HCT116 (cell line): ENCODE measurements around the gene GOLGA2. TPM values are rescaled to one million over a fixed set of nuclear protein-coding genes. Genes with fewer than 3 reads are reported as not detected.

Experiments used
- ATAC-seq: fragments of 200-7000 bp; cut with Tn5 transposase; 2 replicates; pipeline ENCODE4 v1.9.1; 2020; ENCODE audit warnings: mild to moderate bottlenecking, moderate library complexity
- BruUV-seq: library from RNA; stranded (reverse); fragments of 400-500 nt; replicated peaks from 2 replicates; lab custom pipeline; 2021; lab: Mats Ljungman, UMichigan
- CTCF ChIA-PET: fragments of 300-600 bp; sonication (Branson Sonifier 250); formaldehyde crosslinking; loops from one replicate; lab custom pipeline; 2021; ENCODE audit warnings: antibody characterized with exemption; lab: Charles Lee
- POLR2A ChIA-PET: fragments of 300-600, 350-600 bp; sonication (Branson Sonifier 250); formaldehyde crosslinking; loops from one replicate; lab custom pipeline; 2021; ENCODE audit warnings: antibody characterized with exemption; lab: Charles Lee
- RAD21 ChIA-PET, 2 experiments: fragments of 300-600 bp; sonication (Branson Sonifier 250); formaldehyde crosslinking; loops; one replicate each; lab custom pipeline; 2023; ENCODE audit warnings: low total read pairs in 2 of 2; ENCODE audit not compliant: uncharacterized antibody in 2 of 2, unreplicated experiment in 2 of 2, low non-redundant PET in 1 of 2; lab: Charles Lee
- DNase-seq: peaks from one replicate; pipeline ENCODE4 v3.0.0-alpha.2; 2010; ENCODE audit warnings: low read depth, low spot score
- H2AFZ ChIP-seq: fragments of 200-600 bp; shearing (Covaris generic), sonication (generic); 2 replicates; pipeline ENCODE4 v1.6.1; 2017; ENCODE audit warnings: low read depth, mixed run types, mixed read lengths, antibody characterized with exemption, low read length; ENCODE audit not compliant: poor library complexity, severe bottlenecking
- H3K27ac ChIP-seq: 2 replicates; pipeline ENCODE4 v1.5.1; 2012; ENCODE audit warnings: low read depth, low read length
- H3K27me3 ChIP-seq: fragments of 200-600 bp; sonication (generic); 2 replicates; pipeline ENCODE4 v1.6.1; 2016; ENCODE audit warnings: mixed run types, low read length, mixed read lengths; ENCODE audit not compliant: insufficient read depth
- H3K36me3 ChIP-seq, 2 experiments: fragments of 200-500 bp in 1 of 2; fragments of 200-600 bp in 1 of 2; sonication (Bioruptor generic) in 1 of 2; sonication (generic) in 1 of 2; 2 replicates each; pipeline versions ENCODE4 v1.5.1 to v1.6.1; 2014 to 2016; ENCODE audit warnings: low read length in 2 of 2, inconsistent platforms in 1 of 2, mixed read lengths in 1 of 2, mixed run types in 1 of 2; ENCODE audit not compliant: insufficient read depth in 2 of 2, control insufficient read depth in 1 of 2
- H3K4me1 ChIP-seq, 2 experiments: fragments of 200-600 bp in 1 of 2; sonication (generic) in 1 of 2; 2 replicates each; pipeline versions ENCODE4 v1.5.1 to v1.6.1; 2012 to 2017; ENCODE audit warnings: low read length in 2 of 2, inconsistent platforms in 1 of 2, mild to moderate bottlenecking in 1 of 2, mixed read lengths in 1 of 2, mixed run types in 1 of 2, moderate library complexity in 1 of 2; ENCODE audit not compliant: insufficient read depth in 2 of 2, control insufficient read depth in 1 of 2
- H3K4me2 ChIP-seq: fragments of 200-600 bp; sonication (generic); 2 replicates; pipeline ENCODE4 v1.6.1; 2017; ENCODE audit warnings: mixed run types, low read length, mixed read lengths
- H3K4me3 ChIP-seq, 2 experiments: fragments of 200-600 bp in 1 of 2; sonication (generic) in 1 of 2; replicated peaks in 1 of 2; 2 replicates each; pipeline ENCODE4 v1.5.1; 2011 to 2016; ENCODE audit warnings: low read length in 2 of 2, control low read depth in 1 of 2, low read depth in 1 of 2, mild to moderate bottlenecking in 1 of 2, mixed read lengths in 1 of 2, mixed run types in 1 of 2
- H3K79me2 ChIP-seq: fragments of 200-600 bp; sonication (generic); 2 replicates; pipeline ENCODE4 v1.6.1; 2017; ENCODE audit warnings: mild to moderate bottlenecking, mixed run types, low read length, moderate library complexity, mixed read lengths; ENCODE audit not compliant: insufficient read depth
- H3K9ac ChIP-seq: fragments of 200-600 bp; sonication (generic); 2 replicates; pipeline ENCODE4 v1.6.1; 2016; ENCODE audit warnings: low read length, mixed read lengths
- H3K9me2 ChIP-seq: fragments of 200-600 bp; sonication (generic), shearing (Covaris generic); 2 replicates; pipeline ENCODE4 v1.6.1; 2017; ENCODE audit warnings: mixed run types, mild to moderate bottlenecking, moderate library complexity; ENCODE audit not compliant: insufficient read depth
- H3K9me3 ChIP-seq, 2 experiments: fragments of 200-500 bp in 1 of 2; fragments of 200-600 bp in 1 of 2; sonication (Bioruptor generic) in 1 of 2; sonication (generic) in 1 of 2; 2 replicates each; pipeline ENCODE4 v1.6.1; 2014 to 2017; ENCODE audit warnings: low read length in 2 of 2, mixed read lengths in 2 of 2, inconsistent platforms in 1 of 2, low read depth in 1 of 2, mild to moderate bottlenecking in 1 of 2, mixed run types in 1 of 2, moderate library complexity in 1 of 2; ENCODE audit not compliant: control insufficient read depth in 1 of 2, insufficient read depth in 1 of 2
- H4K20me1 ChIP-seq: fragments of 200-600 bp; sonication (generic), shearing (Covaris generic); 2 replicates; pipeline ENCODE4 v1.6.1; 2017; ENCODE audit warnings: mixed run types, mild to moderate bottlenecking, moderate library complexity; ENCODE audit not compliant: insufficient read depth
- ELF1 ChIP-seq: IDR thresholded peaks from 2 replicates; pipeline ENCODE4 v1.6.1; 2012; ENCODE audit warnings: low read depth, borderline replicate concordance
- FOSL1 ChIP-seq: IDR thresholded peaks from 2 replicates; pipeline ENCODE4 v1.6.1; 2012; ENCODE audit warnings: low read depth
- JUND ChIP-seq: IDR thresholded peaks from 2 replicates; pipeline ENCODE4 v1.6.1; 2012
- POLR2A ChIP-seq: IDR thresholded peaks from 2 replicates; pipeline ENCODE4 v1.7.0; 2011; ENCODE audit warnings: borderline replicate concordance; ENCODE audit not compliant: insufficient read depth, insufficient read length; ENCODE audit errors: extremely low read depth
- POLR2AphosphoS5 ChIP-seq: IDR thresholded peaks from 2 replicates; pipeline ENCODE4 v1.6.1; 2011; ENCODE audit warnings: mild to moderate bottlenecking, low read depth, low read length, moderate library complexity
- SIN3A ChIP-seq: IDR thresholded peaks from 2 replicates; pipeline ENCODE4 v1.6.1; 2012; ENCODE audit warnings: low read depth
- SRF ChIP-seq: IDR thresholded peaks from 2 replicates; pipeline ENCODE4 v1.6.1; 2012; ENCODE audit warnings: low read depth
- YY1 ChIP-seq: IDR thresholded peaks from 2 replicates; pipeline ENCODE4 v1.6.1; 2011; ENCODE audit warnings: low read length, low read depth, moderate library complexity, mild to moderate bottlenecking; ENCODE audit not compliant: insufficient replicate concordance; ENCODE audit errors: extremely low read depth
- ZNF274 ChIP-seq: fragments of 200-500 bp; sonication (Bioruptor generic); IDR thresholded peaks from 2 replicates; pipeline ENCODE4 v1.6.1; 2014; ENCODE audit warnings: mild to moderate bottlenecking, low read depth, low read length, inconsistent platforms
- intact Hi-C: fragments of 100-400 bp; cut with micrococcal nuclease; formaldehyde crosslinking; loops from 2 replicates; pipeline ENCODE4 v1.10.0; 2022
- total RNA-seq: library from RNA; stranded (reverse); gene quantifications from one replicate; pipeline ENCODE4 v1.2.1, GENCODE V29; 2021; ENCODE audit not compliant: unreplicated experiment
- TF ChIP-seq, protein P1 (sequence below): IDR thresholded peaks from 2 replicates; pipeline ENCODE4 v1.6.1; 2012; ENCODE audit warnings: low read depth

GOLGA2 gene
- total RNA-seq, 1 experiment from 2014 or later = 67.0 TPM

DNA sequence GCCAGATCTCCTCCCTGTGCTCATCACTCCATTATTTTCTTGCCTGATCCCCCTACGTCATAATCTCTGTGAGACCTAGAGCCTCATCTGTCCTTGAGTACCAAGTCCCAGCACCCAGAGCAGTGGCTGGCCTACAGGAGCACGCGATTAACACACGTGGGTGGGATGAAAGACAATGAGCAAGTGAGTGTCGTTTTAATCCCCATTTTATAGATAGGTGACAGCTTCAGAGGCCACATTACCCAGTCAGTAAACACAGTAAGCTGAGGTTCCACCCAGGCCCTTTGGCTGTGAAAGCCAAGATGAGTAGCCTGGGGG is 29.1 kb upstream of the GOLGA2 start (continued):
- TF ChIP-seq YY1 = no peak

DNA sequence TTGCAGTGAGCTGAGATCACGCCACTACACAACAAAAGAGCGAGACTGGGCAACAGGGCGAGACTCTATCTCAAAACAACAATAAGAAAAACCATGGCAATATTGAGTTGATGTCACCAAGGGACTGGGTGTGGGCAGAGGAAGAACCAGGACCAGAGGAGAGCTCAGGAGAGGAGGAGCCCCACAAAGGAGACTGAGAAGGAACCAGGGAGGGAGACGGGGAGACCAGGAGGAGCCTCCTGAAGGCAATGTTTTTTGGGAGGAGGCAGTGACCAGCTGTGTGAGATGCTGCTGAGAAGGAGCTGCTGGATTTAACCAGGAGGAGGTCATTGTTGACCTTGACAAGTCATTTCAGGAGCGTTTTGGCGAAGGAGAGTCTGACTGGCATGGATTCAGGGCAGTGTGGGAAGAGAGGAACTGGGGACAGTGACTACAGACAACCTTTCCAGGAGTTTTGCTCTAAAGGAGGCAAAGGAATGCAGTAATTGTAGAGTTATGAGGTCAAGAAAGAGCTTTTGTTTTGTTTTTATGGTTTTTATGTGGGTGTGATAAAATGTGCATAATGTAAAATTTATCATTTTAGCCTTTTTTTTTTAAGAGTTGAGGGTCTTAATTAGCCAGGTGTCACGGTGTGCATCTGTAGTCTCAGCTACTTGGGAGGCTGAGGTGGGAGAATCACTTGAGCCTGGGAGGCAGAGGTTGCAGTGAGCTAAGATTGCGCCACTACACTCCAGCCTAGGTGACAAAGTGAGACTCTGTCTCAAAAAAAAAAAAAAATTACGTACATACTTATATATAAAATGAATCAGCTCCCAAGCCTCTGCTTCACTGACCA is 28.5 kb upstream of the GOLGA2 start:
- Histone ChIP-seq H3K4me1 (peaks cover 48 to 59% of the 10 kb centered on the region in 2 experiments), H3K9me3 (no peaks in the 10 kb centered on the region), H3K79me2 (no peaks in the 10 kb centered on the region), H3K27me3 (no peaks in the 10 kb centered on the region), H3K4me3 (no peak overlapping the region), H3K27ac (no peak overlapping the region), H3K9ac (no peak overlapping the region), H4K20me1 (no peaks in the 10 kb centered on the region), H3K36me3 (peaks cover 0 to 4% of the 10 kb centered on the region in 2 experiments; a peak in 3 of 4 replicates), H3K4me2 (peak overlapping the region; percentile 78; the same call in 1 of the 2 replicates), H2AFZ (no peak overlapping the region)
- intact Hi-C loops = no loop called here
- ChIA-PET POLR2A (interaction anchor here (0.6 kb wide), 1 partner anchor 30 kb away, joined by 3 read pairs; no protein-coding TSS in a partner anchor), RAD21 (interaction anchor here in 1 of 2 experiments (1.1 kb wide), 1 partner anchor 37 kb away, joined by 3 read pairs; no protein-coding TSS in a partner anchor), CTCF (interaction anchor here (0.6 to 3.4 kb wide), 2 partner anchors 9 to 146 kb away, joined by 3 to 17 read pairs; no protein-coding TSS in a partner anchor)
- ATAC-seq (no peak), DNase-seq (no peak)
- no TSS peak for BruUV-seq
- no peak for TF ChIP-seq FOSL1
- TF ChIP-seq JUND = no peak
- no peak for TF ChIP-seq SRF
- TF ChIP-seq YY1 = no peak
- TF ChIP-seq ZNF274 = no peak
- no peak for TF ChIP-seq SIN3A
- TF ChIP-seq POLR2AphosphoS5 = no peak
- TF ChIP-seq ELF1 = no peak
- TF ChIP-seq POLR2A = no peak
- TF ChIP-seq, protein P1, sequence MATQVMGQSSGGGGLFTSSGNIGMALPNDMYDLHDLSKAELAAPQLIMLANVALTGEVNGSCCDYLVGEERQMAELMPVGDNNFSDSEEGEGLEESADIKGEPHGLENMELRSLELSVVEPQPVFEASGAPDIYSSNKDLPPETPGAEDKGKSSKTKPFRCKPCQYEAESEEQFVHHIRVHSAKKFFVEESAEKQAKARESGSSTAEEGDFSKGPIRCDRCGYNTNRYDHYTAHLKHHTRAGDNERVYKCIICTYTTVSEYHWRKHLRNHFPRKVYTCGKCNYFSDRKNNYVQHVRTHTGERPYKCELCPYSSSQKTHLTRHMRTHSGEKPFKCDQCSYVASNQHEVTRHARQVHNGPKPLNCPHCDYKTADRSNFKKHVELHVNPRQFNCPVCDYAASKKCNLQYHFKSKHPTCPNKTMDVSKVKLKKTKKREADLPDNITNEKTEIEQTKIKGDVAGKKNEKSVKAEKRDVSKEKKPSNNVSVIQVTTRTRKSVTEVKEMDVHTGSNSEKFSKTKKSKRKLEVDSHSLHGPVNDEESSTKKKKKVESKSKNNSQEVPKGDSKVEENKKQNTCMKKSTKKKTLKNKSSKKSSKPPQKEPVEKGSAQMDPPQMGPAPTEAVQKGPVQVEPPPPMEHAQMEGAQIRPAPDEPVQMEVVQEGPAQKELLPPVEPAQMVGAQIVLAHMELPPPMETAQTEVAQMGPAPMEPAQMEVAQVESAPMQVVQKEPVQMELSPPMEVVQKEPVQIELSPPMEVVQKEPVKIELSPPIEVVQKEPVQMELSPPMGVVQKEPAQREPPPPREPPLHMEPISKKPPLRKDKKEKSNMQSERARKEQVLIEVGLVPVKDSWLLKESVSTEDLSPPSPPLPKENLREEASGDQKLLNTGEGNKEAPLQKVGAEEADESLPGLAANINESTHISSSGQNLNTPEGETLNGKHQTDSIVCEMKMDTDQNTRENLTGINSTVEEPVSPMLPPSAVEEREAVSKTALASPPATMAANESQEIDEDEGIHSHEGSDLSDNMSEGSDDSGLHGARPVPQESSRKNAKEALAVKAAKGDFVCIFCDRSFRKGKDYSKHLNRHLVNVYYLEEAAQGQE = no peak
- TF ChIP-seq, all 23 proteins: peak for 0
- no peaks in the 10 kb centered on the region for H3K9me2 ChIP-seq
